Cardiac muscle cell (in vitro differentiated cells and primary cell): ENCODE measurements around the gene ZC3H4. TPM values are rescaled to one million over a fixed set of nuclear protein-coding genes. Genes with fewer than 3 reads are reported as not detected.

Source experiments
- DNase-seq, 2 donors: peaks; one replicate each; pipeline versions ENCODE4 v3.0.0 to v3.0.0-alpha.2; 2010 to 2017; ENCODE audit warnings: low read depth in 1 of 2, low spot score in 1 of 2
- H3K27ac ChIP-seq: fragments of 200-600 bp; sonication (generic); 2 replicates; pipeline ENCODE4 v1.5.1; 2016
- H3K27me3 ChIP-seq: fragments of 200-600 bp; sonication (generic); 2 replicates; pipeline ENCODE4 v1.6.0; 2016; ENCODE audit warnings: control low read depth
- H3K36me3 ChIP-seq: fragments of 200-600 bp; sonication (generic); 2 replicates; pipeline ENCODE4 v1.5.1; 2016; ENCODE audit warnings: control low read depth
- H3K4me1 ChIP-seq: fragments of 200-600 bp; sonication (generic); 2 replicates; pipeline ENCODE4 v1.8.1; 2017; ENCODE audit warnings: low read depth, mild to moderate bottlenecking, mixed run types
- H3K4me3 ChIP-seq: fragments of 200-600 bp; sonication (generic); 2 replicates; pipeline ENCODE4 v1.5.1; 2016; ENCODE audit warnings: mild to moderate bottlenecking
- H3K9me3 ChIP-seq: fragments of 200-600 bp; sonication (generic); 2 replicates; pipeline ENCODE4 v1.5.1; 2017; ENCODE audit warnings: low read depth, mild to moderate bottlenecking, control low read depth
- CTCF ChIP-seq: IDR thresholded peaks from 2 replicates; pipeline ENCODE4 v1.5.1; 2012; ENCODE audit warnings: low read depth, mild to moderate bottlenecking, low read length
- polyA plus RNA-seq: library from polyadenylated mRNA; unstranded; fragments of >200 nt; fragmentation: Nextera tagmentation; extraction: Ambion mirVana; gene quantifications from 2 replicates; pipeline ENCODE4 v1.2.1, GENCODE V29; 2016
- total RNA-seq: library from RNA; depleted of rRNA; stranded (reverse); fragments of >200 nt; gene quantifications from 2 replicates; pipeline ENCODE4 v1.2.3, GENCODE V29; 2016

Gene ZC3H4
- total and polyA plus RNA-seq, 2 experiments from 2014 or later = 5.0 to 34.6 TPM

GRCh38 chr19:47124937-47125668, 11.5 kb upstream of the ZC3H4 start:
- no peak overlapping the region for H3K27ac ChIP-seq
- TF ChIP-seq CTCF = peak; percentile 60
- peak; percentile 82 to 84 for DNase-seq
- no peaks in the 10 kb centered on the region for H3K27me3 ChIP-seq
- no peaks in the 10 kb centered on the region for H3K36me3 ChIP-seq
- no peak overlapping the region for H3K4me3 ChIP-seq
- H3K4me1 ChIP-seq = no peaks in the 10 kb centered on the region
- no peaks in the 10 kb centered on the region for H3K9me3 ChIP-seq

- H3K9me3 ChIP-seq = no peaks in the 10 kb centered on the region
- TF ChIP-seq CTCF = no peak
- no peaks in the 10 kb centered on the region for H3K27me3 ChIP-seq
- no peak for DNase-seq
- no peak overlapping the region for H3K27ac ChIP-seq
- H3K4me3 ChIP-seq = no peak overlapping the region
- H3K36me3 ChIP-seq = no peaks in the 10 kb centered on the region
- no peaks in the 10 kb centered on the region for H3K4me1 ChIP-seq
These were observed 9.8 kb upstream of the ZC3H4 start for GRCh38 chr19:47123406-47123805.

- TF ChIP-seq CTCF = no peak
- Histone ChIP-seq H3K27ac (peak overlapping the region; percentile 65), H3K4me3 (no peak overlapping the region), H3K36me3 (no peaks in the 10 kb centered on the region), H3K4me1 (no peaks in the 10 kb centered on the region), H3K9me3 (no peaks in the 10 kb centered on the region), H3K27me3 (no peaks in the 10 kb centered on the region)
- peak; percentile 44 to 73 for DNase-seq
These were observed 9.1 kb upstream of the ZC3H4 start for GRCh38 chr19:47122359-47123335.

- TF ChIP-seq CTCF = no peak
- H3K27me3 ChIP-seq = no peaks in the 10 kb centered on the region
- H3K4me1 ChIP-seq = no peaks in the 10 kb centered on the region
- H3K36me3 ChIP-seq = no peaks in the 10 kb centered on the region
- no peak overlapping the region for H3K27ac ChIP-seq
- no peaks in the 10 kb centered on the region for H3K9me3 ChIP-seq
- H3K4me3 ChIP-seq = no peak overlapping the region
- no peak for DNase-seq
These were observed 7.0 kb upstream of the ZC3H4 start for GRCh38 chr19:47120470-47121067.

- H3K36me3 ChIP-seq = no peaks in the 10 kb centered on the region
- no peaks in the 10 kb centered on the region for H3K9me3 ChIP-seq
- no peak for TF ChIP-seq CTCF
- H3K4me1 ChIP-seq = peaks cover 11% of the 10 kb centered on the region
- peak overlapping the region; percentile 100 for H3K27ac ChIP-seq
- no peaks in the 10 kb centered on the region for H3K27me3 ChIP-seq
- no peak for DNase-seq
- H3K4me3 ChIP-seq = peak overlapping the region; percentile 82
These were observed 475 bp upstream of the ZC3H4 start for GRCh38 chr19:47113850-47114651.
